Nephron (organoid): ENCODE data around the gene BICC1.

Experiments
- H3K27ac Mint-ChIP-seq, 3 experiments: 2 replicates each; pipeline ENCODE4 v1.8.0; 2020; ENCODE audit warnings: mixed read lengths in 3 of 3, mild to moderate bottlenecking in 2 of 3, moderate library complexity in 1 of 3
- H3K27me3 Mint-ChIP-seq: 2 replicates; pipeline ENCODE4 v1.8.0; 2021; ENCODE audit warnings: low read depth, mild to moderate bottlenecking, moderate library complexity, mixed read lengths
- H3K36me3 Mint-ChIP-seq: 2 replicates; pipeline ENCODE4 v1.8.0; 2020; ENCODE audit warnings: low read depth, mixed read lengths
- H3K4me1 Mint-ChIP-seq: 2 replicates; pipeline ENCODE4 v1.8.0; 2020; ENCODE audit warnings: mixed read lengths
- H3K4me3 Mint-ChIP-seq, 3 experiments: 2 replicates each; pipeline ENCODE4 v1.8.0; 2020; ENCODE audit warnings: mild to moderate bottlenecking in 3 of 3, mixed read lengths in 3 of 3, moderate library complexity in 2 of 3
- H3K9me3 Mint-ChIP-seq: 2 replicates; pipeline ENCODE4 v1.8.0; 2020; ENCODE audit warnings: mixed read lengths
- TF ChIP-seq, protein P1 (sequence below), 3 experiments: fragments of 200-600 bp; sonication (generic); IDR thresholded peaks; one replicate each; pipeline ENCODE4 v1.5.0; 2021; ENCODE audit warnings: antibody characterized with exemption in 3 of 3; ENCODE audit not compliant: unreplicated experiment in 3 of 3

BICC1 gene

DNA sequence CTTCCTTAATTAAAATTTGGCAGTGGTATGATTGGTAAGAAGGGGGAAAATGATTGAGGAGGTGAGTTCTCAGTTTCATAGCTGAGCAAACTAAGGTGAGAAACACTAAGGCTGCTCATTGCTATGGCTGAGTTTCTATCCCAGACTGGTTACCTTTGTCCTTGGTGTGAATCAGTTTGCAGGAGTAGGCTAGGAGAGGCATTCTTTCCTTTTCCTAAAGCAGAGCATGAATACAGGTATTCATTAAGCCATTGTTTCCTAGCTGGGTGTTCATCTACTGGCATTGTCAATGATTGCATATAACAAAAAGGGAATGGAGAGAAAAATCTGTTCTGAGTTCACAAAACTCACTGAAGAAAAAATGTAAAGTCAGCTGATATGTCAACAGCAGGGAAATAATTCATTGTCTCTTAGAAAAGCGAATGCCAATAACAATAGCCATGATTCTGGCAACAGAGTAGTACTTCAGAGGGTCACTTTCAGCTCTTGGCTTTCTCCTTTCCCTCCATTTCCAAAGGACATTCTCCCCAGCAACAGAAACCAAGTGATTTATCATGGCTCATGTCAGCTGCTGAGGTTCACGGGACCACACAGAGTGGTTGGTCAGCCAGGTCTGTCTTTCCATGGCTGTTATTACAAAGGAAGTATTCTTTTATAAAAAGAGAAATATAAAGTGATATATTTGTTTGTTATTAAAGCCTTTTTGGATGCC lies 234.0 kb downstream of the BICC1 start:
- Mint-ChIP-seq H3K36me3 (no peaks in the 10 kb centered on the region), H3K27ac (peak overlapping the region; percentile 90 to 99 (median 97)), H3K27me3 (no peaks in the 10 kb centered on the region), H3K4me3 (peak overlapping the region in 1 of 3 experiments; percentile 39), H3K9me3 (no peaks in the 10 kb centered on the region), H3K4me1 (peaks cover 51% of the 10 kb centered on the region)
- TF ChIP-seq, protein P1, sequence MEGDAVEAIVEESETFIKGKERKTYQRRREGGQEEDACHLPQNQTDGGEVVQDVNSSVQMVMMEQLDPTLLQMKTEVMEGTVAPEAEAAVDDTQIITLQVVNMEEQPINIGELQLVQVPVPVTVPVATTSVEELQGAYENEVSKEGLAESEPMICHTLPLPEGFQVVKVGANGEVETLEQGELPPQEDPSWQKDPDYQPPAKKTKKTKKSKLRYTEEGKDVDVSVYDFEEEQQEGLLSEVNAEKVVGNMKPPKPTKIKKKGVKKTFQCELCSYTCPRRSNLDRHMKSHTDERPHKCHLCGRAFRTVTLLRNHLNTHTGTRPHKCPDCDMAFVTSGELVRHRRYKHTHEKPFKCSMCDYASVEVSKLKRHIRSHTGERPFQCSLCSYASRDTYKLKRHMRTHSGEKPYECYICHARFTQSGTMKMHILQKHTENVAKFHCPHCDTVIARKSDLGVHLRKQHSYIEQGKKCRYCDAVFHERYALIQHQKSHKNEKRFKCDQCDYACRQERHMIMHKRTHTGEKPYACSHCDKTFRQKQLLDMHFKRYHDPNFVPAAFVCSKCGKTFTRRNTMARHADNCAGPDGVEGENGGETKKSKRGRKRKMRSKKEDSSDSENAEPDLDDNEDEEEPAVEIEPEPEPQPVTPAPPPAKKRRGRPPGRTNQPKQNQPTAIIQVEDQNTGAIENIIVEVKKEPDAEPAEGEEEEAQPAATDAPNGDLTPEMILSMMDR (IDR thresholded peaks at IDR 0.05; ENCODE audit: unreplicated experiment in 3 of 3), result no peak

DNA sequence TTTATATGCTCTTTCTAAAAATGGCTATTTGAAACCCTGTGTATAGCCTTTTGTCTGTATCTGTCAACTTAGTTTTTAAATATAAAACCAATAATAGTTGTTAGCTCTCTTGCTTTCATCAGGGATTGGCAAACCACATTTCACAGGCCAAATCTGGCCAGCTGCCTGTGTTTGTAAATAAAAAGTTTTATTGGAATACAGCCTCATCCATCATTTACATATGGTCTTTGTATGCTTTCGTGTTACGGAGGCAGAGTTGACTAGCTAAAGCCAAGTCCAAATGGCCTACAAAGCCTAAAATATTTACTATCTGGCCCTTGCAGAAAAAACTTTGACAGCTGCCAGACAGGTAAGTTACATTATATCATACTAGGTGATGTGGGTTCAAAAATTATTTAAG lies 235.0 kb downstream of the BICC1 start:
- TF ChIP-seq, protein P1 (IDR thresholded peaks at IDR 0.05; ENCODE audit: unreplicated experiment in 3 of 3), result no peak
- Mint-ChIP-seq H3K27ac (peak overlapping the region in 2 of 3 experiments; percentile 31 to 68), H3K4me3 (no peak overlapping the region), H3K27me3 (no peaks in the 10 kb centered on the region), H3K36me3 (no peaks in the 10 kb centered on the region), H3K9me3 (no peaks in the 10 kb centered on the region), H3K4me1 (peaks cover 55% of the 10 kb centered on the region)

DNA sequence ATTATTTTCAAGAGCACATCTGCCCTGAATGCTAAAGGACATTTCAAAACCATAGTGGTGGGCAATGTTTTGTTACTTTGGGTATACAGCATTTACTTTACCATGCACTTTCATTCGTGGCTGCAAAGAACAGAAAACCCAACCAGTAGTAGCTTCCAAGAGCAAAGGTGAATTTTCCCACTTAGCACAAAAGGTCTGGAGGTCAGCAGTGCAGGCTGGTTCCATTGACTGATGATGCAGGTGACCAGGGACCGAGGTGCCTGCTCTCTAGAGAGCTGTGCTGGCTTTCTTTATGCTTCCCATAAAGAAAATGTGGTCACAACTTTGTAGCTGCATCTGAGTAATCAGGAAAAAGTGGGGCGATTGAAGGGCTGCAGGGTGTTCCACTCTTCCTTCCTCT lies 240.0 kb downstream of the BICC1 start:
- Mint-ChIP-seq H3K36me3 (no peaks in the 10 kb centered on the region), H3K27me3 (no peaks in the 10 kb centered on the region), H3K4me3 (no peak overlapping the region), H3K4me1 (peaks cover 70% of the 10 kb centered on the region), H3K9me3 (no peaks in the 10 kb centered on the region), H3K27ac (peak overlapping the region in 2 of 3 experiments; percentile 75 to 82)
- TF ChIP-seq, protein P1 (IDR thresholded peaks at IDR 0.05; ENCODE audit: unreplicated experiment in 3 of 3), result no peak

DNA sequence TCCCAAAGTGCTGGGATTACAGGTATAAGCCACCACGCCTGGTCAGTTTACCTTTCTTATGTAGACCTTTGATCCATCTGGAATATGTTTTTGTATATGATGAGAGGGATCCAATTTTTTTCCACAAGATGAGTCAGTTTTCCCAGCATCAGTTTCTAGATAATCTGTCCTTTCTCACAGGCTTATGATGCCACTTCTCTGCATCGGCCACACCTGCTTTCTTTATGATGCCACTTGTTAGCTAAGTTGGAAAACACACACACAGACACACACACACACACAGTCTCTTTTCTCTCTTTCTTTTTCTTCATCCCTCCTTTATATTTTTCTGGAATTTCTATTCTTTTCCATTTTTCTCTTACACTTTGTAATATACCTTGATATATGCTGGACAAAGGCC lies 240.8 kb downstream of the BICC1 start:
- TF ChIP-seq, protein P1 (IDR thresholded peaks at IDR 0.05; ENCODE audit: unreplicated experiment in 3 of 3), result no peak
- Mint-ChIP-seq H3K9me3 (no peaks in the 10 kb centered on the region), H3K4me1 (peaks cover 77% of the 10 kb centered on the region), H3K27me3 (no peaks in the 10 kb centered on the region), H3K4me3 (no peak overlapping the region), H3K36me3 (no peaks in the 10 kb centered on the region), H3K27ac (peak overlapping the region; percentile 90 to 95 (median 92))

DNA sequence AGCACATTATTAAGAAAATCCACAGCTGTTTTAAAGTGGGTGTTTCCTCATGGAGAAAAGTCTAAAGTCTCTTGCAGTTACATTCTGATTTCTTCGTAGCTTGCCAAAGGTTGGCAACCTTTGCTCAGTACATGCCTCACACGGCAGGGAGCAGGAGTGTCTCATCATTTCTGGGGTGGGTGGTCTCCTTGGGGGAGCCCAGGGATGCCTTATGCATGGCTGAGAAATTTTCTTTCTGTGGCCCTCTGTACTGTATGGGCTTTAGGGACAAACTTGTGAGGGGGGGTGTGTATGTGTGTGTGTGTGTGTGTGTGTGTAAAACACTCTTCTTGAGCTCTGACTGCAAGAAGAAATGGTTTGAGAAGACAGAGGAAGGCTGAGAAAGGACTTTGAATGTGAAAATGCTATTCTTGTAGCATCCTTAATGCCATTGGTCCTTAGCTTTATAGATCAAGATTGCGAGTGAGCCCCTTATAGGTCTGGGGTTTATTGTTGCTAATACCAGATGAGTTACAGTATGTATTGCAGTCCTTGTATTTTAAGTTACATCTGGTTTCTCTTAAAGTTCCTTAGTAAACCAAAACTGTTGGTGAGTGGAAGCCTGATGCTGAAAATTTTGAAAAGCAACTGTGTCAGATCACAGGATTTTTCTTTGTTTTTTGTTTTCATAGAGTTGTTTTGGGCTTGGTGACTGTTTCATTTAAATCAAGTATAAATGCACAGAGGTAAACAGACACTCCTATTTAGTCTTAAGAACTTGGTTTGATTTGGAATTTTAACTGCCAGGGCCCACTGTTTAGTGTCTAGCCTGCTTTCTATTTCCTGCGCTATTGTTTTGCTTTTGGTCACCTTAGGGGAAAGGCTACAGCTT lies 242.0 kb downstream of the BICC1 start:
- peak overlapping the region; percentile 90 to 95 (median 92) for H3K27ac Mint-ChIP-seq
- TF ChIP-seq, protein P1 (IDR thresholded peaks at IDR 0.05; ENCODE audit: unreplicated experiment in 3 of 3), result no peak
- no peaks in the 10 kb centered on the region for H3K27me3 Mint-ChIP-seq
- H3K4me3 Mint-ChIP-seq, result peak overlapping the region; percentile 33 to 57 (median 34)
- peaks cover 74% of the 10 kb centered on the region for H3K4me1 Mint-ChIP-seq
- no peaks in the 10 kb centered on the region for H3K36me3 Mint-ChIP-seq
- no peaks in the 10 kb centered on the region for H3K9me3 Mint-ChIP-seq
